Esophagus squamous epithelium (tissue), 5 donors: ENCODE measurements around the gene TSNAX. TPM values are rescaled to one million over a fixed set of nuclear protein-coding genes. Genes with fewer than 3 reads are reported as not detected.
"Not testable (repeated sequence)": the region's sequence is repeated elsewhere in the genome, so short reads cannot be mapped to it uniquely, and the experiment has no call there.

ENCODE experiments used
- DNase-seq: peaks from one replicate; lab custom pipeline; 2025; lab: John Stamatoyannopoulos, UW
- H3K27ac ChIP-seq, 4 donors: fragments of 200-600 bp; sonication (generic); one replicate each; pipeline ENCODE4 v1.5.1; 2016 to 2019; ENCODE audit warnings: mild to moderate bottlenecking in 1 of 4
- H3K27me3 ChIP-seq, 4 donors: fragments of 200-600 bp; sonication (generic); 1 replicate in 3 of 4; 2 replicates in 1 of 4; pipeline versions ENCODE4 v1.5.1 to v1.6.0; 2017 to 2021; ENCODE audit warnings: antibody characterized with exemption in 1 of 4
- H3K36me3 ChIP-seq, 3 donors: fragments of 200-600 bp; sonication (generic); one replicate each; pipeline ENCODE4 v1.5.1; 2016 to 2019
- H3K4me1 ChIP-seq, 3 donors: fragments of 200-600 bp; sonication (generic); one replicate each; pipeline ENCODE4 v1.5.1; 2017 to 2019
- H3K4me3 ChIP-seq, 4 donors: fragments of 200-600 bp; sonication (generic); 1 replicate in 3 of 4; 2 replicates in 1 of 4; pipeline ENCODE4 v1.5.1; 2016 to 2019; ENCODE audit warnings: mild to moderate bottlenecking in 2 of 4, moderate library complexity in 1 of 4
- H3K9me3 ChIP-seq, 3 donors: fragments of 200-600 bp; sonication (generic); one replicate each; pipeline ENCODE4 v1.5.1; 2016 to 2019
- POLR2A ChIP-seq, 4 donors: fragments of 450-650 bp; IDR thresholded peaks; one replicate each; pipeline ENCODE4 v1.6.1; 2017; ENCODE audit warnings: antibody characterized with exemption in 4 of 4, mild to moderate bottlenecking in 4 of 4, moderate library complexity in 3 of 4
- WGBS, 2 donors: methylation state at CpG; one replicate each; pipeline ENCODE4 v1.1.5; 2018; 5-methylcytosine and 5-hydroxymethylcytosine counted together
- intact Hi-C: fragments of 100-400 bp; cut with DNase I; formaldehyde crosslinking; loops from one replicate; pipeline ENCODE4 v1.15.0; 2022
- total RNA-seq, 4 donors: library from RNA; depleted of rRNA; stranded (reverse); fragments of >200 nt; gene quantifications; one replicate each; pipeline ENCODE4 v1.1.0, GENCODE V29; 2016
- TF ChIP-seq, protein P1 (sequence below), 6 experiments: fragments of 450-650 bp in 4 of 6; fragments of 200-600 bp in 2 of 6; sonication (generic) in 2 of 6; IDR thresholded peaks; one replicate each; pipeline ENCODE4 v1.5.1; 2016 to 2019; ENCODE audit warnings: antibody characterized with exemption in 6 of 6, mild to moderate bottlenecking in 4 of 6, moderate library complexity in 4 of 6
- donor health status: DM: yes; HTN: yes; CAD: no.

The TSNAX gene
- total RNA-seq, 4 donors from 2014 or later, result 11.6 to 28.4 (median 22.3) TPM

DNA sequence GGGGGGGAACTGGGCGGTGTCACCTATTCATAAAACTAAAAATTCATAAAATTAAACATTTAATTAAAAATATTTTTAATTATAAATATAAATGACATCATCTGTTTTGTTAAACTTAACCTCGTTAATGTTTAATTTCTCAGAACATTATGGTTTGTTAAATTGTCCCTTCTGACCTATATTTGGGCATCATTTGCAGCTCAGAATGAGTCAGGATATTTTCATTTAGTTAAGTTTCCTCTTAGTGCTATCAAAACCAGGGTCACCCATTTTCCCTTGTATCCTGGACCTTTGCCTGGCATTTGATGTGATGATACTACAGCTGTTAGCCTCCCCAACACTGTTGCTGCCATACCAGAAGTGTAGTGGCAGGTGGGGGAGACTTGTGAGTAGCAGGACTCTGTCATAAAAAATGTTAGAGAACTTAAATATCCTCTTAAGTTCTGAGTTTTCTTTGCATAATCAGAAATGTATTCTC lies 30.3 kb downstream of the TSNAX start:
- Histone ChIP-seq H3K4me3 (no peak overlapping the region), H3K9me3 (no peaks in the 10 kb centered on the region), H3K27ac (no peak overlapping the region), H3K36me3 (peaks cover 0 to 51% (median 0%) of the 10 kb centered on the region in 3 donors), H3K4me1 (peaks cover 0 to 5% (median 0%) of the 10 kb centered on the region in 3 donors), H3K27me3 (no peaks in the 10 kb centered on the region)
- no peak for DNase-seq
- intact Hi-C loops, result no loop called here
- 82 to 87% methylated on average over 2 of the region's 2 CpGs for WGBS, 2 donors
- TF ChIP-seq POLR2A (IDR thresholded peaks at IDR 0.05), result no peak
- TF ChIP-seq, protein P1, sequence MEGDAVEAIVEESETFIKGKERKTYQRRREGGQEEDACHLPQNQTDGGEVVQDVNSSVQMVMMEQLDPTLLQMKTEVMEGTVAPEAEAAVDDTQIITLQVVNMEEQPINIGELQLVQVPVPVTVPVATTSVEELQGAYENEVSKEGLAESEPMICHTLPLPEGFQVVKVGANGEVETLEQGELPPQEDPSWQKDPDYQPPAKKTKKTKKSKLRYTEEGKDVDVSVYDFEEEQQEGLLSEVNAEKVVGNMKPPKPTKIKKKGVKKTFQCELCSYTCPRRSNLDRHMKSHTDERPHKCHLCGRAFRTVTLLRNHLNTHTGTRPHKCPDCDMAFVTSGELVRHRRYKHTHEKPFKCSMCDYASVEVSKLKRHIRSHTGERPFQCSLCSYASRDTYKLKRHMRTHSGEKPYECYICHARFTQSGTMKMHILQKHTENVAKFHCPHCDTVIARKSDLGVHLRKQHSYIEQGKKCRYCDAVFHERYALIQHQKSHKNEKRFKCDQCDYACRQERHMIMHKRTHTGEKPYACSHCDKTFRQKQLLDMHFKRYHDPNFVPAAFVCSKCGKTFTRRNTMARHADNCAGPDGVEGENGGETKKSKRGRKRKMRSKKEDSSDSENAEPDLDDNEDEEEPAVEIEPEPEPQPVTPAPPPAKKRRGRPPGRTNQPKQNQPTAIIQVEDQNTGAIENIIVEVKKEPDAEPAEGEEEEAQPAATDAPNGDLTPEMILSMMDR (IDR thresholded peaks at IDR 0.05), result no peak

DNA sequence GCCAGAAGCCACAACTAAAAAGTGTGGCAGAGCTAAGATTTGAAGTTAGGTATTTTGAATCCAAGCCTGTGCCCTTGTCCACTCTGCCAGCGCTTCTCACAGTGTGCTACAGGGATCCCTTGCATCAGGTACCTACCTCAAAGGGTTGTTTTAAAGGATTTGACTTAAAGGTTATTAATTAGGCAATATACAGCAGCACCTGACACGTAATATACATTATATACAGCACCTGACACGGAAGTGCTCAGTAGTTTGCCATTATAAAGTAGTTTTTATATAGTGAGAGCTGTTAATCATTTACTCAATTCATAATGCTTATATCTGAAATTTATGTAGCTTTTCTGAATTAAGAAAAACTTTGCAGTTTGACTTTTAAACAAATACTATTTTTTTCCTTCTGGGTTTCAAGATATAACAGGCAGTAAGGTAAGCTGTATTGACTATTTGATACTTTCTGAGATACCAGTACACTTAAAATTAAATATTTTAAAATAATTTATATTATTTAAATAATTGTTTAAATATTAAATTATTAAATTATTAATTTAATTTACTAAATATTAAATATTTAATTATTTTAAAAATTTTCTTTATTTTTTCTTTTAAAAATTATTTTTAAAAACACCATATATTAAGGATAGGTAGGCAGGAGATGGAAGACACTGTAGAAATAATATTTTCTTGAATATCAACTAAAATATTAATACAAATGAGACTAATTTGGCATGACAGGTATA lies 33.3 kb downstream of the TSNAX start:
- no peak overlapping the region for H3K4me3 ChIP-seq
- H3K36me3 ChIP-seq, result peaks cover 0 to 64% (median 0%) of the 10 kb centered on the region in 3 donors
- H3K27me3 ChIP-seq, result no peaks in the 10 kb centered on the region
- 88 to 100% methylated on average over 3 of the region's 3 CpGs for WGBS, 2 donors
- TF ChIP-seq, protein P1 (IDR thresholded peaks at IDR 0.05), result no peak
- TF ChIP-seq POLR2A (IDR thresholded peaks at IDR 0.05), result no peak
- DNase-seq, result no peak
- intact Hi-C loops, result no loop called here
- H3K9me3 ChIP-seq, result no peaks in the 10 kb centered on the region
- H3K4me1 ChIP-seq, result peaks cover 0 to 5% (median 0%) of the 10 kb centered on the region in 3 donors
- no peak overlapping the region for H3K27ac ChIP-seq

DNA sequence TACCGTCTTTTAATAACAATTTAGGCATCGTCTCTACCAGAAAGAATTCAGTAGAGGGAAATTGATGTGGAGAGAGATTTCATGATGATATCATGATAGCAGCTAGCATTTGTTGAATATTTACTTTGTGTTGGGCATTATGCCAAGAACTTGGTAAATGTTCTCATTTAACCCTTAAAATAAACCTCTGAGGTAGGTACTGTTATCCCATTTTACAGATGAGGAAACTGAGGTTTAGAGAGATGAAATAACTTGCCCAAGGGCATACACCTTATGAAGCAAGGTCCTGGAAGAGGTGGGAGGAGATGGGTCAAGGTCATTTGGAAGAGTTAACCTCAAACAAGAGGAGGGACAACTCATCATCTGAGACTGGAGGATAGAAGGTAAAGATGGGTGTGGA lies 34.8 kb downstream of the TSNAX start:
- no peak overlapping the region for H3K27ac ChIP-seq
- peaks cover 0 to 73% (median 0%) of the 10 kb centered on the region in 3 donors for H3K36me3 ChIP-seq
- H3K27me3 ChIP-seq, result no peaks in the 10 kb centered on the region
- H3K9me3 ChIP-seq, result no peaks in the 10 kb centered on the region
- intact Hi-C loops, result no loop called here
- TF ChIP-seq POLR2A (IDR thresholded peaks at IDR 0.05), result no peak
- TF ChIP-seq, protein P1 (IDR thresholded peaks at IDR 0.05), result no peak
- peaks cover 0 to 2% (median 0%) of the 10 kb centered on the region in 3 donors for H3K4me1 ChIP-seq
- 75 to 82% methylated on average over 2 of the region's 2 CpGs for WGBS, 2 donors
- DNase-seq, result no peak
- H3K4me3 ChIP-seq, result no peak overlapping the region

DNA sequence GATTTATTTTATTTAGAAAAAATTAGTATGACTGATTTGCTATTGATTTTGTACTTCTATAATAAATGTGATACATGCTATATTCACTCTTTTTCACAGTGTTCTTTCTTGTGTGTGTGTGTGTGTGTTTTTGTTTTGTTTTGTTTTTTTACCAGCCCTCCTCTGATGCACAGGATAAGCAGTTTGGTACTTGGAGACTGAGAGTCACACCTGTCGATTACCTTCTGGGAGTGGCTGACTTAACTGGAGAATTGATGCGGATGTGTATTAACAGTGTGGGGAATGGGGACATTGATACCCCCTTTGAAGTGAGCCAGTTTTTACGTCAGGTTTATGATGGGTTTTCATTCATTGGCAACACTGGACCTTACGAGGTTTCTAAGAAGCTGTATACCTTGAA lies 35.9 kb downstream of the TSNAX start:
- DNase-seq, result no peak
- WGBS, 2 donors, result 95 to 100% methylated on average over 4 of the region's 4 CpGs
- Histone ChIP-seq H3K4me1 (no peaks in the 10 kb centered on the region), H3K36me3 (peaks cover 0 to 83% (median 0%) of the 10 kb centered on the region in 3 donors), H3K27ac (no peak overlapping the region), H3K4me3 (no peak overlapping the region), H3K9me3 (no peaks in the 10 kb centered on the region), H3K27me3 (no peaks in the 10 kb centered on the region)
- TF ChIP-seq POLR2A (IDR thresholded peaks at IDR 0.05), result no peak
- TF ChIP-seq, protein P1 (IDR thresholded peaks at IDR 0.05), result no peak
- intact Hi-C loops, result no loop called here

DNA sequence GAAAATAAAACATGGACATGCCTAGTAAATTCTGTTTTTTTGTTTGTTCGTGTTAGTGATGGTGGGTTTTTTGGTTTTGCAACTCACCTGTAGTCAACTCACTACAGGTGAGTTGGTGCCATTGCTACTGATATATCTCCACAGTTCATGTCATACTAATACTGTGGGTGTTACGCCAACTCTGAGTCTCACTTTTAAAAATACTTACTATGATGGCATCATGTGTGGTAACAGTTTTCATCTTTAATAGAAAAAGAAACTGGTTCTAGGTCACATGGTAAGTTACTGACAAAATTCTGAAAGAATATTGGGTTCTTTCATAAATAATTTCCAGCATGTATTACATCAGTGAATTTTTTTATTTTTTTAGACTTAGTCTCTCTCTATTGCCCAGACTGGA lies 38.0 kb downstream of the TSNAX start:
- no peak for DNase-seq
- Histone ChIP-seq H3K4me3 (no peak overlapping the region), H3K27me3 (no peaks in the 10 kb centered on the region), H3K9me3 (no peaks in the 10 kb centered on the region), H3K4me1 (peaks cover 0 to 2% (median 0%) of the 10 kb centered on the region in 3 donors), H3K36me3 (peaks cover 0 to 74% (median 0%) of the 10 kb centered on the region in 3 donors), H3K27ac (no peak overlapping the region)
- no peak for TF ChIP-seq POLR2A (IDR thresholded peaks at IDR 0.05)
- intact Hi-C loops, result no loop called here
- 97 to 100% methylated on average over 2 of the region's 2 CpGs for WGBS, 2 donors

DNA sequence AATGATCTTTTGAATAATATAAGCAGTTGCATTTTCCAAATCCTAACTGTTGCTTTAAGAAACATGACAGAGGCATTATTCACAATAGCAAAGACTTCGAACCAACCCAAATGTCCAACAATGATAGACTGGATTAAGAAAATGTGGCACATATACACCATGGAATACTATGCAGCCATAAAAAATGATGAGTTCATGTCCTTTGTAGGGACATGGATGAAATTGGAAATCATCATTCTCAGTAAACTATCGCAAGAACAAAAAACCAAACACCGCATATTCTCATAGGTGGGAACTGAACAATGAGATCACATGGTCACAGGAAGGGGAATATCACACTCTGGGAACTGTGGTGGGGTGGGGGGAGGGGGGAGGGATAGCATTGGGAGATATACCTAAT lies 41.8 kb downstream of the TSNAX start:
- peaks cover 0 to 42% (median 0%) of the 10 kb centered on the region in 3 donors for H3K36me3 ChIP-seq
- intact Hi-C loops, H3K27me3 ChIP-seq, DNase-seq, H3K4me3 ChIP-seq, H3K9me3 ChIP-seq, H3K27ac ChIP-seq: not testable (repeated sequence)
- 78 to 92% methylated on average over 1 to 3 of the region's 3 CpGs for WGBS, 2 donors
- H3K4me1 ChIP-seq, result peaks cover 0 to 12% (median 0%) of the 10 kb centered on the region in 3 donors
